ENCODE results near the gene INPP5A. TPM values are rescaled to one million over a fixed set of nuclear protein-coding genes. Genes with fewer than 3 reads are reported as not detected.
A peak's percentile ranks its signal among the peaks of the same experiment; 100 is the strongest.
"Not testable (repeated sequence)": the region's sequence is repeated elsewhere in the genome, so short reads cannot be mapped to it uniquely, and the experiment has no call there.

INPP5A gene
- total and polyA plus RNA-seq, 10 of the 15 experiments (the other 5 are each of a cell fraction or from before 2014, with no cell fraction given) = 0.52 to 15.0 (median 6.3) TPM

GRCh38 chr10:132553568-132553967 lies 16.0 kb downstream of the INPP5A start:
- peaks cover 25% of the 10 kb centered on the region for H3K4me1 ChIP-seq (ENCODE audit: control insufficient read depth, insufficient read depth, low read length)
- POLR2A ChIA-PET; SMC1A ChIA-PET (ENCODE audit: uncharacterized antibody, unreplicated experiment); FAIRE-seq; RAD21 ChIA-PET (ENCODE audit: unreplicated experiment); CTCF ChIA-PET; BruUV-seq (replicated peaks); H3K79me2 ChIP-seq (ENCODE audit: control insufficient read depth, insufficient read depth, low read length); H2AFZ ChIP-seq (ENCODE audit: control insufficient read depth, low read depth, low read length); H3K4me2 ChIP-seq (ENCODE audit: control insufficient read depth, insufficient read depth); H3K9me3 ChIP-seq (replicated peaks; ENCODE audit: control insufficient read depth, insufficient read depth, low read length); in situ Hi-C loops (cut with MboI); DNase-seq (ENCODE audit: low read depth, low spot score); H4K20me1 ChIP-seq (ENCODE audit: control insufficient read depth, insufficient read depth); H3K4me3 ChIP-seq; ATAC-seq; H3K27me3 ChIP-seq (replicated peaks in 1 of 2; ENCODE audit: control insufficient read depth in 2 of 2, insufficient read depth in 2 of 2, low read length in 1 of 2); intact Hi-C loops (cut with micrococcal nuclease; ENCODE audit: unreplicated experiment); H3K27ac ChIP-seq (ENCODE audit: control insufficient read depth, insufficient read depth); H3K36me3 ChIP-seq (ENCODE audit: control insufficient read depth in 2 of 2, insufficient read depth in 2 of 2, low read length in 1 of 2); H3K9ac ChIP-seq (ENCODE audit: control insufficient read depth, insufficient read depth, low read length): not testable (repeated sequence)
- 100% methylated on average over 2 of the region's 3 CpGs for WGBS (ENCODE audit: insufficient coverage, insufficient replicate concordance, low lambda C conversion rate, missing lambda C conversion rate)

- SMC1A ChIA-PET (ENCODE audit: uncharacterized antibody, unreplicated experiment) = no interaction called here
- H3K4me3 ChIP-seq = no peak overlapping the region
- H4K20me1 ChIP-seq (ENCODE audit: control insufficient read depth, insufficient read depth) = no peaks in the 10 kb centered on the region; the same call in 1 of the 2 replicates
- no peaks in the 10 kb centered on the region; the same call in 2 of the 3 replicates for H3K9me3 ChIP-seq (replicated peaks; ENCODE audit: control insufficient read depth, insufficient read depth, low read length)
- no peak overlapping the region for H2AFZ ChIP-seq (ENCODE audit: control insufficient read depth, low read depth, low read length)
- intact Hi-C loops (cut with micrococcal nuclease; ENCODE audit: unreplicated experiment) (no loop called here), in situ Hi-C loops (cut with MboI) (no loop called here)
- ATAC-seq (no peak), FAIRE-seq (no peak), DNase-seq (ENCODE audit: low read depth, low spot score) (no peak)
- TF ChIP-seq RUNX3 (IDR thresholded peaks at IDR 0.05; ENCODE audit: low read length) (peak; percentile 36), STAT1 (conservative IDR thresholded peaks at IDR 0.05) (no peak), MLLT1 (IDR thresholded peaks at IDR 0.05) (peak; percentile 62; the same call in 1 of the 2 replicates)
- POLR2A ChIA-PET = interaction anchor here (0.9 kb wide), 1 partner anchor 16 kb away, joined by 3 read pairs; no protein-coding TSS in a partner anchor
- RAD21 ChIA-PET (ENCODE audit: unreplicated experiment) = no interaction called here
- H3K27me3 ChIP-seq (replicated peaks in 1 of 2; ENCODE audit: control insufficient read depth in 2 of 2, insufficient read depth in 2 of 2, low read length in 1 of 2) = no peaks in the 10 kb centered on the region
- peaks cover 25% of the 10 kb centered on the region for H3K4me1 ChIP-seq (ENCODE audit: control insufficient read depth, insufficient read depth, low read length)
- CTCF ChIA-PET = no interaction called here
- no peak overlapping the region for H3K27ac ChIP-seq (ENCODE audit: control insufficient read depth, insufficient read depth)
- WGBS (ENCODE audit: insufficient coverage, insufficient replicate concordance, low lambda C conversion rate, missing lambda C conversion rate) = 82% methylated on average over 19 of the region's 19 CpGs
- no peak overlapping the region for H3K9ac ChIP-seq (ENCODE audit: control insufficient read depth, insufficient read depth, low read length)
- H3K79me2 ChIP-seq (ENCODE audit: control insufficient read depth, insufficient read depth, low read length) = no peaks in the 10 kb centered on the region; the same call in 1 of the 2 replicates
- no peak overlapping the region for H3K4me2 ChIP-seq (ENCODE audit: control insufficient read depth, insufficient read depth)
- H3K36me3 ChIP-seq (ENCODE audit: control insufficient read depth in 2 of 2, insufficient read depth in 2 of 2, low read length in 1 of 2) = no peaks in the 10 kb centered on the region; a peak in 2 of 4 replicates
- no TSS peak for BruUV-seq (replicated peaks)
Measured at GRCh38 chr10:132554053-132554990, 16.7 kb downstream of the INPP5A start.

All from GM12878 (cell line).